Small intestine (tissue), 7 donors: ENCODE measurements around the gene MMP24OS. TPM values are rescaled to one million over a fixed set of nuclear protein-coding genes. Genes with fewer than 3 reads are reported as not detected.
A peak's percentile ranks its signal among the peaks of the same experiment; 100 is the strongest.

Source experiments
- DNase-seq, 2 donors: peaks; one replicate each; pipeline versions ENCODE4 v3.0.0 to v3.0.0-alpha.2; 2013
- FAIRE-seq: peaks from 2 replicates; lab custom pipeline; 2012; peaks lifted over from hg19 to GRCh38; lab: Jason Lieb, UNC
- H3K27ac ChIP-seq, 3 donors: one replicate each; pipeline ENCODE4 v1.5.1; 2013; ENCODE audit warnings: low read length in 2 of 3, mild to moderate bottlenecking in 2 of 3, control low read depth in 1 of 3, inconsistent platforms in 1 of 3, low read depth in 1 of 3, moderate library complexity in 1 of 3
- H3K27me3 ChIP-seq, 3 donors: one replicate each; pipeline ENCODE4 v1.6.1; 2013; ENCODE audit warnings: low read length in 3 of 3, inconsistent platforms in 1 of 3; ENCODE audit not compliant: control insufficient read depth in 3 of 3, insufficient read depth in 3 of 3
- H3K36me3 ChIP-seq, 3 donors: one replicate each; pipeline ENCODE4 v1.6.1; 2013; ENCODE audit warnings: low read length in 3 of 3, inconsistent platforms in 1 of 3, low read depth in 1 of 3, mild to moderate bottlenecking in 1 of 3, moderate library complexity in 1 of 3; ENCODE audit not compliant: control insufficient read depth in 3 of 3, insufficient read depth in 2 of 3
- H3K4me1 ChIP-seq, 3 donors: one replicate each; pipeline ENCODE4 v1.6.1; 2013; ENCODE audit warnings: low read length in 2 of 3, inconsistent platforms in 1 of 3, low read depth in 1 of 3, mild to moderate bottlenecking in 1 of 3, moderate library complexity in 1 of 3; ENCODE audit not compliant: control insufficient read depth in 3 of 3, insufficient read depth in 2 of 3
- H3K4me3 ChIP-seq, 3 donors: one replicate each; pipeline ENCODE4 v1.5.1; 2013; ENCODE audit warnings: low read length in 3 of 3, control low read depth in 1 of 3, inconsistent platforms in 1 of 3, low read depth in 1 of 3, mild to moderate bottlenecking in 1 of 3, moderate library complexity in 1 of 3
- H3K9me3 ChIP-seq, 2 donors: one replicate each; pipeline ENCODE4 v1.6.1; 2013; ENCODE audit warnings: low read depth in 1 of 2, low read length in 1 of 2; ENCODE audit not compliant: control insufficient read depth in 2 of 2, insufficient read depth in 1 of 2
- WGBS, 3 donors: extraction: QIAGEN DNeasy Blood & Tissue Kit; methylation state at CpG; one replicate each; pipeline ENCODE4 v1.1.7; 2013; 5-methylcytosine and 5-hydroxymethylcytosine counted together
- polyA plus RNA-seq, 4 donors: library from polyadenylated mRNA; stranded (reverse) in 3 of 4; unstranded in 1 of 4; fragments of 200-250 nt in 3 of 4; fragments of 120-200 nt in 1 of 4; gene quantifications; one replicate each; pipeline versions ENCODE4 v1.2.1 to v1.2.3, GENCODE V29; 2013
- donor health status: healthy with polysubstance abuse.
- donor health status: control.
- donor health status: control.
- donor health status: Bipolar disorder and iron deficiency.
- donor health status: healthy.

The MMP24OS gene
- polyA plus RNA-seq, 4 donors = 28.4 to 88.8 (median 56.3) TPM

- peaks cover 0 to 5% (median 0%) of the 10 kb centered on the region in 3 donors for H3K36me3 ChIP-seq
- no peaks in the 10 kb centered on the region for H3K27me3 ChIP-seq
- no peak for FAIRE-seq
- H3K4me3 ChIP-seq = no peak overlapping the region
- DNase-seq = peak; percentile 23 to 42
- H3K27ac ChIP-seq = no peak overlapping the region
- H3K9me3 ChIP-seq = no peaks in the 10 kb centered on the region
- 75 to 87% (median 80%) methylated on average over 12 of the region's 12 CpGs for WGBS, 3 donors
- H3K4me1 ChIP-seq = peaks cover 0 to 4% (median 0%) of the 10 kb centered on the region in 3 donors
These were observed 31.2 kb downstream of the MMP24OS start for GRCh38 chr20:35246723-35247122.

- no peak overlapping the region for H3K4me3 ChIP-seq
- H3K9me3 ChIP-seq = no peaks in the 10 kb centered on the region
- WGBS, 3 donors = 63 to 66% (median 64%) methylated on average over 2 of the region's 2 CpGs
- no peak for FAIRE-seq
- H3K27me3 ChIP-seq = no peaks in the 10 kb centered on the region
- H3K27ac ChIP-seq = no peak overlapping the region
- no peak for DNase-seq
- H3K36me3 ChIP-seq = peaks cover 0 to 4% (median 0%) of the 10 kb centered on the region in 3 donors
- H3K4me1 ChIP-seq = no peaks in the 10 kb centered on the region
These were observed 33.9 kb downstream of the MMP24OS start for GRCh38 chr20:35243986-35244385.

DNA sequence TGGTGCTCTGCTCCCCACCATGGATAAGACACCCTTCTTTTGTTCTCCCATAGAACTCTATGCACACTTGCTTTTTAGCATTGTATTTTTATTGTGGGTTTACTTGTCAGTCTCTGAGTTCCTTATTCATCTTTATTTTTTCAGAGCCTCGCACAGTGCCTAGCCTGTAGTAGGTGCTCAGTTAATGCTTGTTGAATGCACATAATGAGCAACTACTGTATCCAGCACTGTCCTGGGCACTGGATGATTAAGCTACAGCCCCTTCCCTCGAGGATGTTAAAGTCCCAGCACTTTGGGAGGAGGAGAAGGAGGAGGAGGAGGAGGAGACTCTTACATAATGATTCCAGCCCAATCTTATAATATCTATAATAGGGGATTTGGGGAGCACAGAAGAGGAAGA, 34.6 kb downstream of the MMP24OS start:
- FAIRE-seq = no peak

GRCh38 chr20:35240811-35241293, 37.1 kb downstream of the MMP24OS start:
- H3K27me3 ChIP-seq = no peaks in the 10 kb centered on the region
- H3K27ac ChIP-seq = no peak overlapping the region
- DNase-seq = no peak
- peaks cover 0 to 4% of the 10 kb centered on the region in 2 donors for H3K9me3 ChIP-seq
- no peak for FAIRE-seq
- 88 to 100% (median 92%) methylated on average over 2 of the region's 2 CpGs for WGBS, 3 donors
- no peak overlapping the region for H3K4me3 ChIP-seq
- H3K4me1 ChIP-seq = no peaks in the 10 kb centered on the region
- peaks cover 0 to 2% (median 0%) of the 10 kb centered on the region in 3 donors for H3K36me3 ChIP-seq

More for the DNA sequence above, 34.6 kb downstream of the MMP24OS start:
- no peaks in the 10 kb centered on the region for H3K36me3 ChIP-seq
- WGBS, 3 donors = 61 to 67% (median 67%) methylated on average over 2 of the region's 2 CpGs
- no peak for DNase-seq
- no peak overlapping the region for H3K4me3 ChIP-seq
- no peaks in the 10 kb centered on the region for H3K9me3 ChIP-seq
- no peaks in the 10 kb centered on the region for H3K27me3 ChIP-seq
- H3K27ac ChIP-seq = no peak overlapping the region
- H3K4me1 ChIP-seq = no peaks in the 10 kb centered on the region

DNA sequence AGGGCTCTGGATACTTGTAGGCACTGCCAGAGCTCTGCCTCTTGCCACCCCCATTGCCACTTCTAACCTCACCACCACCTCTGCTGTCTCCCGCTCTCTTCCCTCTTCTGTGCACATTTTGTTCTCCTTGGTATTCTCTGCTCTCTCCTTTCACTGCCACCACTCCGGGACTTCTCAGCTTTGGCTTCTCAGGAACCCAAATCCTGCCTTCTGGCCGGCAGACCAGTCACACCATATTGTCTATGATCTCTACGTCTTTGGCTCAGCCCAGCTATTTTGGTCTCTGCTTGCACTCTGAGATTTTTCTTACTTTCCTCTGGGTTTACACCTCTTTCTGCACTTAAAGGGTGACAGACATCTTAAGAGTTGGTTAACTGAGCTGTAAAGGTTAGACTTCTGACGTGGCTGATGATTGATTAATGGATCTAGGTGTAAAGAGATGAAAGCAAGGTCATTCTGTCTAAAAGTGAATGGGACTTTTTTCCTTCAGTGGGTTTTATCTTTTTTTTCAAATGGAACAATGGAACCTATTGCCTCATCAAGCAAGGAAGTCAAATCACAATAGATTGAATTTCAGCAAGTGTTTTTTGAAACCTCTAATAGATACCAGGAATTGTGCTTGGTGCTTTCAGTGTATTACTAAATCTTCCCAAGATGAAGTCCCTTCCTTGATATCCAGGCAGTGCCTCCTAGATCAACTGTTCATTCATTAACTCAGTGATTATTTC, 37.7 kb downstream of the MMP24OS start:
- Histone ChIP-seq H3K36me3 (peaks cover 0 to 5% (median 0%) of the 10 kb centered on the region in 3 donors), H3K9me3 (peaks cover 0 to 4% of the 10 kb centered on the region in 2 donors), H3K4me1 (no peaks in the 10 kb centered on the region), H3K27me3 (no peaks in the 10 kb centered on the region), H3K27ac (no peak overlapping the region), H3K4me3 (no peak overlapping the region)
- no peak for FAIRE-seq
- WGBS, 3 donors = 71 to 79% (median 78%) methylated on average over 5 of the region's 5 CpGs
- no peak for DNase-seq

- peaks cover 0 to 8% (median 0%) of the 10 kb centered on the region in 3 donors for H3K36me3 ChIP-seq
- H3K4me3 ChIP-seq = no peak overlapping the region
- DNase-seq = no peak
- FAIRE-seq = no peak
- no peaks in the 10 kb centered on the region for H3K27me3 ChIP-seq
- H3K4me1 ChIP-seq = no peaks in the 10 kb centered on the region
- WGBS, 3 donors = 74 to 90% (median 77%) methylated on average over 5 of the region's 5 CpGs
- H3K9me3 ChIP-seq = peaks cover 0 to 4% of the 10 kb centered on the region in 2 donors
- no peak overlapping the region for H3K27ac ChIP-seq
These were observed 39.2 kb downstream of the MMP24OS start for GRCh38 chr20:35238735-35239134.

- FAIRE-seq = no peak
- no peak for DNase-seq
- Histone ChIP-seq H3K4me1 (no peaks in the 10 kb centered on the region), H3K27me3 (no peaks in the 10 kb centered on the region), H3K36me3 (peaks cover 0 to 8% (median 0%) of the 10 kb centered on the region in 3 donors), H3K9me3 (peaks cover 0 to 4% of the 10 kb centered on the region in 2 donors), H3K27ac (no peak overlapping the region), H3K4me3 (no peak overlapping the region)
- 82 to 90% (median 86%) methylated on average over 4 of the region's 4 CpGs for WGBS, 3 donors
These were observed 39.8 kb downstream of the MMP24OS start for GRCh38 chr20:35238170-35238569.

DNA sequence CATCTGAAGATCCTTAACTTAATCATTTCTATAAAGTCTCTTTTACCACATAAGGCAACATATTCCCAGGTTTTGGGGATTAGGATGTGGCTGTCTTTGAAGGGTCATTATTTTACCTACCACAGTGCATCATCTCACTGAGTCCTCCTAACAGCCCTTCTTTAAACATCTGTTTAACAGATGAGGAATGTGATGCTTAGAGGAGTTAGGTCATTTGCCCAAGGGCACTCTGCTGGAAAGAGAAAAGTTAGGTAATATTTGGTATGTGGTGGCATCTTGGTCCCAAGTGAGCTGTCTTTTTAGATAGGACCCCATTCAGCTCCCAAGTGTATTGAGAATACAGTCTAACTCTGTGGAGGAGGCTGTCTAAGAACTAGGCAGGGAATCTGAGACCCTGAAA, 40.4 kb downstream of the MMP24OS start:
- H3K27me3 ChIP-seq = no peaks in the 10 kb centered on the region
- no peak overlapping the region for H3K27ac ChIP-seq
- H3K4me3 ChIP-seq = no peak overlapping the region
- peaks cover 0 to 4% of the 10 kb centered on the region in 2 donors for H3K9me3 ChIP-seq
- H3K36me3 ChIP-seq = peaks cover 0 to 8% (median 0%) of the 10 kb centered on the region in 3 donors
- FAIRE-seq = no peak
- no peaks in the 10 kb centered on the region for H3K4me1 ChIP-seq
- DNase-seq = no peak
